GM12872 (cell line): ENCODE measurements around the gene SORD.

Source experiments
- TF ChIP-seq, protein P1 (sequence below): IDR thresholded peaks from 3 replicates; pipeline ENCODE4 v1.5.1; 2011; ENCODE audit warnings: low read depth, mild to moderate bottlenecking, low read length, moderate library complexity; ENCODE audit not compliant: insufficient read depth

Gene SORD

DNA sequence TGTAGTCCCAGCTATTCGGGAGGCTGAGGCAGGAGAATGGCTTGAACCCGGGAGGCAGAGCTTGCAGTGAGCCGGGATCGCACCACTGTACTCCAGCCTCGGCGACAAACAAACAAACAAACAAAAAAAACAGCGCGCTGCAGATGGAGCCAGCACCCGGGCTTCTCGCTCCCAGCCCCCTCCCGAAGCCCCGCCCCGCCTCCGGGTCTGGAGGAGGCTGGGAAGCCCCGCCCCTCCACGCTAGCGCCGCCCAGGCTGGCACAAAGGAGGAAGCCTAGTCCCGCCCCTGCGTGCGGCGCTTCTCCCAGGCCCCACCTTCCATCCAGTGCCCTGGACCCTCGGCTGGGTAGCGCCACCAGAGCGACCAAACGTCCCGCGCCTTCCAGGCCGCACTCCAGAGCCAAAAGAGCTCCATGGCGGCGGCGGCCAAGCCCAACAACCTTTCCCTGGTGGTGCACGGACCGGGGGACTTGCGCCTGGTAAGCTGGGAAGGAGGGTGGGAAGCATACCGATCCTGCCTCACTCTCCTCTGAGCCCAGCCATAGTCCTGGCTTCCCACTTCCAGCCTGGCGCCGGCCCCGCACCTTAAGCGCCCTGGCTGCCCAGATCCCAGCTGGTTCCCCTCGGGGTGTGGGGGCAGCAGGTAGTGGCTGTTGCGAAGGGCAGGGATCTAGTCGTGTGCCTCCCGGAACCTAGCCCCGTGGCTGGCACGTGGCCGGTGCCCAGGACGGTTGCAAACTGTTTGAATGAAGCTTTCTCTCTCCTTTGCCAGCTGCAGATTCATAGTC, at the start of gene SORD:
SORD (plus strand) TSS at position 325 of the 788 bp plus-strand sequence; CDS start at position 414, 89 bp downstream.
- TF ChIP-seq, protein P1, sequence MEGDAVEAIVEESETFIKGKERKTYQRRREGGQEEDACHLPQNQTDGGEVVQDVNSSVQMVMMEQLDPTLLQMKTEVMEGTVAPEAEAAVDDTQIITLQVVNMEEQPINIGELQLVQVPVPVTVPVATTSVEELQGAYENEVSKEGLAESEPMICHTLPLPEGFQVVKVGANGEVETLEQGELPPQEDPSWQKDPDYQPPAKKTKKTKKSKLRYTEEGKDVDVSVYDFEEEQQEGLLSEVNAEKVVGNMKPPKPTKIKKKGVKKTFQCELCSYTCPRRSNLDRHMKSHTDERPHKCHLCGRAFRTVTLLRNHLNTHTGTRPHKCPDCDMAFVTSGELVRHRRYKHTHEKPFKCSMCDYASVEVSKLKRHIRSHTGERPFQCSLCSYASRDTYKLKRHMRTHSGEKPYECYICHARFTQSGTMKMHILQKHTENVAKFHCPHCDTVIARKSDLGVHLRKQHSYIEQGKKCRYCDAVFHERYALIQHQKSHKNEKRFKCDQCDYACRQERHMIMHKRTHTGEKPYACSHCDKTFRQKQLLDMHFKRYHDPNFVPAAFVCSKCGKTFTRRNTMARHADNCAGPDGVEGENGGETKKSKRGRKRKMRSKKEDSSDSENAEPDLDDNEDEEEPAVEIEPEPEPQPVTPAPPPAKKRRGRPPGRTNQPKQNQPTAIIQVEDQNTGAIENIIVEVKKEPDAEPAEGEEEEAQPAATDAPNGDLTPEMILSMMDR = no peak

DNA sequence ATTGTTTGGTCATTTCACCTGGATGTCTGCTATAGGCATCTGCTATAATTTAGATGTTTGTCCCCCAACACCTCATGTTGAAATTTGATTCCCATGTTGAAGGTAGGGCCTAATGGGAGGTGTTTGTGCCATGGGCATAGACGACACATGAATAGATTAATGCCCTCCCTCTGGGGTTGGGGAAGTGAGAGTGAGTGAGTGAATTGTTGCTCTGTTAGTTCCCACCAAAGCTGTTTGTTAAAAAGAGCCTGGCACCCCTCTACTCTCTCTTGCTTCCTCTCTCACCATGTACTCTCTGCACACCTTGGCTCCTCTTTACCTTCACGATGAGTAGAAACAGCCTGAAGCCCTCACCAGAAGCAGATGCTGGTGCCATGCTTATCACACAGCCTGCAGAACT, 23.9 kb upstream of the SORD start:
- TF ChIP-seq, protein P1 = no peak

DNA sequence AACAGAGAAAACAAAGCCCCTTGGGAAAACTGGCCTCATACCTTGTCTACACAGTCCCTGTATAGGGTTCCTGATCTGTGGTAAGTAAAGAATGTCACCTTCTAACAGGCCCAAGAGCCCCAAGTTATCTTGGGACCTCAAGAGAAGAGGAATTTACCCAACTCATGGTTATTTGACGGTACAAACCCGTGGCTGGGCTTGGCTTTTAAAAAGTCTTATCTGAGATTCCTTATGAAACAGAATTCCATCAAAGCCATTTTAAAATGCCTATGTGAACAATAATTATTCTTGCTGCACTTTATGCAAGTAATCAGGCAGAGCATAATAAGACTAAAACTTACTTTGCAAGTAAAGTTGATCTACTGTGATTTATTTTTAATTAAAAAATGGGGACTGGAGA, 13.9 kb upstream of the SORD start:
- TF ChIP-seq, protein P1 = no peak

DNA sequence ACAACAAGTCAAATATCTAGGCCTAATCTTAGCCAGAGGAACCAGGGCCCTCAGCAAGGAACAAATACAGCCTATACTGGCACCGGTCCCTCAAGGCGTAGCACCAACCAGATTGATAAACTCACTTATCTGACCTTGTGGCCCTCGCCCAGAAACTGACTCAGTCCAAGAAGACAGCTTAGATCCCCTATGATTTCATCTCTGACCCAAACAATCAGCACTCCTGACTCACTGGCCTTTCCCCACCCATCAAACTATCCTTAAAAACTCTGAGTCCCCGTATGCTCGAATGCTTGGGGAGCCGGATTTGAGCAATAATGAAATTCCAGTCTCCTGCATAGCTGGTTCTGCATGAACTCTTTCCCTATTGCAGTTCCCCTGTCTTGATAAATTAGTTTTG, 1.6 kb upstream of the SORD start:
- TF ChIP-seq, protein P1 = no peak

DNA sequence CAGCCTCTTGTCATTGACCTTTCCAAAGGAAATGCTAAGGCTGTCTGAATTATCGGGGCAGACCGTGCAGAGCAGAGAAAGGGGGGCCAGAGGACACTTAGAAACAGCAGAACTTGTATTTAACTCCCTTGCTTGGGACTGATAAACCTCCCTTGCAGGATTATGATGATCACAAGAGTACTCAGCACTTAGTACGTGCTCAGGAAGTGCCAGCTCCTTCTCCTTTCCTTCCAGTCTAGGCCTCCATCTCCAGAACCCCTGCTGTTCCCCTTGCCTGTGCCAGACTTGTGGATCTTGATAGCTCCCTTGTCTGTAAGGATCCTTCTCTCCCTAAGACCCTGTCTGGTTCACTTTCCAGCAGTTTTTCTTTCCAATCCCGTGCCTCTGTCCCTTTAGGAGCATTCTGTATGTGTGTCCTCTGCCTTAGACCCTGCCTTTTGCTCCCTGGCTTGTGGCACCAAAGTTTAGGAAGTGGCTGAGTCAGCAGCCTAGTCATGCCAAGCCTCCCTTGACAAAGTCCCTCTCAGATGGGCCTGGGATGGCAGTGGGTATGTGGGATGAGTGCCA, 747 bp downstream of the SORD start:
- TF ChIP-seq, protein P1 = no peak

DNA sequence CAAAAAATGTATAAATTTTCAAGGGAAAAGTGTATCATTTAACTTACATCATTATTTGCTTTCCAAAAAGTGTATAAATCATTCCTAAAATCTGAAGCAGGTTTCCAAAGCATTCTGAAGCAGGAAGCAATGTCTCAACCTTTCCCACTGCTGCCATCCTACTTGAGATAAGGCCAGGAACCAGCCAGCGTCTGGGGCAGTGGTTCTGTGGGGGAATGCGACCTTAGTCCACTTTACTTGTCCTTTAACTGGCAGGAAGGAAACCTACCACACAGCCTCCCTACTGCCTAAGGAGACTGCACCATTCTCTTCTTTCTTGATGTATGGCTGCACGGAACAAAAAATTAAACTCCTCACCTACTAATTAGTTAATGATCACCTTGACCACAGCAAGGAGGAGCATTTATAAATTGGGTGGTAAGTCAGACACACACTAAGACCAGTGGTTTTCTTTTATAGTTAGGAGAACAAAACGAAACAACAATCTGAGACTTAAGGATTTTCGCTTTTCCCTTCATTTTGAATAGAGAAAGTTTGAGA, 3.7 kb downstream of the SORD start:
- TF ChIP-seq, protein P1 = no peak

DNA sequence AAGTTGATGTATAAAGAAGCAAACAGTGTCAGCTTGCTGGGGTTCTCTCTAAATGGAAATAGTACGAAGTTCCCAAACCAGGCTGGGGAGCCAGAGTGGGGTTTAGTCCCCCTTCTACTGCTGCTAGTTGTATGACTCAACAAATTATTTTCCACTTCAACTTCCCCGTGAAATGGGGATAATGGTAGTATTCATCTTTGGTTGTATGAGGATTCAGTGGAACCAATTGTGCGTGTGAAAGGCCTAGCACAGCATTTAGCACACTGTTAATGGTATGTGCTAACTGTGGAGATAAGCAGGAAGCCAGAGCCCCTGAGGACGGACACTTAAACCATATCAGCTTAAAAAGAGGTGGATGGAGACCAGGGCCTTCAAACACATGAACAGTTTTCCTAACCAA, 4.2 kb downstream of the SORD start:
- TF ChIP-seq, protein P1 = no peak
